HG03432 (cell line): ENCODE results near the gene GATAD2A.

Experiments used
- ATAC-seq: cut with Tn5 transposase; IDR thresholded peaks from one replicate; pipeline ENCODE4 v1.9.1; 2021; ENCODE audit warnings: mild to moderate bottlenecking, moderate library complexity; ENCODE audit not compliant: unreplicated experiment

The GATAD2A gene

DNA sequence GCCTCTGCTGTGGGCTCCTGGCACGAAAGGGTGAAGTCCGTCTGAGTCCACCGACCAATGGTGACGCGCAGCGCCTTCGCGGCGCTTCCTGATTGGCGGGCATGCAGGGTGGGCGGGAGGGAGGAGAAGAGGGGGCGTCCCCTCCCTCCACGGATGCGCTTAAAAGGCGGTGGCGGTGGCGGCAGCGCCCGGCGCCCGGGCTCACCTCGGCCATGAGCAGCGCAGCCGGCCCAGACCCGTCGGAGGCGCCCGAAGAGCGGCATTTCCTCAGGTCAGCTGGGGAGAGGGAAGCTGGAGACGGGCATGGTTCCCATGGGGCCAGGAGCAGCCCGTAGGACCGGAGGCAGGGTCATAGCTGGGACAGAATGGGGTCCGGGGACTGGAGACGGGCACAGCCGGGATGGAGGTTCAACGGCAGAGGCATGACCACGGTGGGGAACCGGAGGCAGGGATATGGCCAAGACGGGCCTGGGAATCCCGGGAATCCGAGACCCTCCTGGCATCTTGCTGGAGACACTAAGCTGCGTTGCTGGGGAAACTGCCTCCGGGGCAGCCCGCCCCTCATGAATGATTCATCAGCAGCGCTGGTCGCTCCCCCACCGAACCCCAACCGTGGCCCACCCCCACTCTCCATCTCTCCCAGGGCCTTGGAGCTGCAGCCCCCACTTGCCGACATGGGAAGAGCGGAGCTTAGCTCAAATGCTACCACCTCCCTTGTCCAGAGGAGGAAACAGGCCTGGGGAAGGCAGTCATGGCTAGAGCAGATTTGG, 123.4 kb downstream of the GATAD2A start, which contains the start of gene YJEFN3:
Gene YJEFN3, plus strand, starts transcription at position 191 of the 770 bp plus-strand sequence. Its CDS starts 22 bp downstream, at position 213.
- ATAC-seq = no peak

DNA sequence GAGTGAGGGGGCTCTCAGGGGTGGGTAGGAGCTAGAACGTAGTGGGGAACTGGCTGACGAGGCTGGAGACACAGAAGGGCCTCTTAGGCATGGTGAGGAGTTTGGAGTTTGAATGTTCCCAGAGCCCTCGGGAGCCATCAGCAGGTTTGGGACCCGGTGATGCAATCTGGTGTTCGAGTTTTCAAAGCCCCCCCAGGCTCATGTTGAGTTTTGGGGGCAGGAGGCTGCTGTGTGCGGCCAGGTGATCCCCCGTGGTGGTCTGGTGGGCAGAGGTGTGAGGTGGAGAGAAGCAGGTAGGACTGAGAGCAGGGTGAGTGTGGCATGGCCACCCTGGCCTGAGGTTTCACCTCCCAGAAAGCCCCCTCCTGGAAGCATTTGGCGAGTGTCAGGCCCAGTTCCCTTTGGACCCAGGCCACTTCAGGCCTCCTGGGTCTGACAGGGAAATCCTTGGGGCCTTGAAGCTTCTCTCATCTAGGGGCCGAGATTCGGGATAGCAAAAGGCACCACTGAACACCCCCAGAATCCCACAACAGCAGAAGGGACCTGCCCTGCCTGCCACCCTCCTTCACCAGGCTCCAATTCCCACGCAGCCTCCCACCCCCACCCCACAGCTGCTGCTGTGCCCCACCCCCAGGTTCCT, 124.4 kb downstream of the GATAD2A start:
- ATAC-seq = no peak

DNA sequence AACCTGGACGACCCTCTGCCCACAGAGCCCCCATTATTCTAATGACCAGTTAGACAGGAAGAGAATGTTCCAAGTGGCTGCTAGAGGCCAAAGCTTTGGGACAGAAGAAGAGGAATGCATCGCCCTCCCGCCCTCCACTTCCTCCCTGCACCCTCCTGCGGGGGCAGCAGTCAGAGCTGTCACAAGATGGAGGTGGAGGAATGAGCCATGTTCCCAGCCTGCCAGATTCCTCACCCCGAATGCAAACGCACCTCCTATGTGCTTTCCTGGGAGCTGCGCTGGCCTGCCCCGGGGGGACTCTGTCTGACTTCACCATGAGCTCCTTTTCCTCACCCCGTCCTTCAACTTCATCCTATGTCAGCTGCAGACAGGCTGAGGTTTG, 124.9 kb downstream of the GATAD2A start:
- ATAC-seq = no peak

DNA sequence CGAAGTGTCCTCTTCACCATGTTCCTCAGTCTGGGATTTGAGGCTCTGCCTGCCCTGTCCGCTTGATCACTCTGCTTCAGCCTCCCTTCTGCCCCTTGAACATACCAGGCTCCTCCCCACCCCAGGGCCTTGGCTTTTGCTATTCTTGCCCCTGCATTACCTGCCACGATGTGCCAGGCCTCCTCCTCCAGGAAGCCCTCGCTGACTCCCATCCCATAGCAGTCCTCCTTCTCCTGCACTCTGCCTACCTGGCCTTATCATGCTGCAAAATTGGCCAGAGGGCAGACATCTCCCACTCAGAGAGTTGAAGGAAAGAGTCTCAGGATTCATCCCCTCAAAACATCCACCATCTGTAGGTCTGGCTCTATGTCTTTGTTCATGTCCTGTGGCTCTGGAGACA, 125.4 kb downstream of the GATAD2A start:
- ATAC-seq = no peak

DNA sequence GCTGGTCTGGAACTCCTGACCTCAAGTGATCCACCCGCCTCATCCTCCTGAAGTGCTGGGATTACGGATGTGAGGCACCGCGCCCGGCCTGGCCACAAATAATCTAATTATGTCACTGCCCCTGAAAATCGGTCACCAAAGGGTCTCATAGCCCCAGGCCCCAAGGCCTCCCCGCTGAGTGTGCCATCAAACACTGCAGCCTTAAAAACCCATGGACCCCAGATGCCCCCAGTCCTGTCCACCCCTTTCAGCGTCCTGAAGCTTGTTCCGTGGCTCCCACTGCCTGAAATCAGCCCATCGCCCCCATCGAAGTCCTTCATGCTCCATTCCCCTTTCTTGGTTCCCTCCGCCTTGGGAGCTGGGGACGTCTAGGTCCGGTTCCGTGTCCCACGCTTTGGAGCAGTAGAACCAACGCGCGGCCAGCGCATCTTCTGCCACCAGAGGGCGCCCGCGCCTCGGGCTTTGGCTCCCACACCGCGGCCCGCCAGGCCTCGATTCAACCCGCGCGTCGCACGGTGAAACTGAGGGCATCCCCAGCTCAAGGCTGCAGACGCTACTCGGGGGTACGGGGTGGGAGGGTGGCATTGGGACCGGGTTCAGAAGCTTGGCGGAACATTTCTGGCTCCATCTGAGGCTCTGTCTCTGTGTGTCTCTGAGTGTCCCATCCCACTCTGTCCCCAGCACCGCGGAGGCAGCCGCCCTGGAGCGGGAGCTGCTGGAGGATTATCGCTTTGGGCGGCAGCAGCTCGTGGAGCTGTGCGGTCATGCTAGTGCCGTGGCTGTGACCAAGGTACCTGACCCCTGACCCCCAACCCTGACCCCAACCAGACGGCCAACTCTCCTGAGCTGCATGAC, 126.7 kb downstream of the GATAD2A start:
- ATAC-seq = no peak

DNA sequence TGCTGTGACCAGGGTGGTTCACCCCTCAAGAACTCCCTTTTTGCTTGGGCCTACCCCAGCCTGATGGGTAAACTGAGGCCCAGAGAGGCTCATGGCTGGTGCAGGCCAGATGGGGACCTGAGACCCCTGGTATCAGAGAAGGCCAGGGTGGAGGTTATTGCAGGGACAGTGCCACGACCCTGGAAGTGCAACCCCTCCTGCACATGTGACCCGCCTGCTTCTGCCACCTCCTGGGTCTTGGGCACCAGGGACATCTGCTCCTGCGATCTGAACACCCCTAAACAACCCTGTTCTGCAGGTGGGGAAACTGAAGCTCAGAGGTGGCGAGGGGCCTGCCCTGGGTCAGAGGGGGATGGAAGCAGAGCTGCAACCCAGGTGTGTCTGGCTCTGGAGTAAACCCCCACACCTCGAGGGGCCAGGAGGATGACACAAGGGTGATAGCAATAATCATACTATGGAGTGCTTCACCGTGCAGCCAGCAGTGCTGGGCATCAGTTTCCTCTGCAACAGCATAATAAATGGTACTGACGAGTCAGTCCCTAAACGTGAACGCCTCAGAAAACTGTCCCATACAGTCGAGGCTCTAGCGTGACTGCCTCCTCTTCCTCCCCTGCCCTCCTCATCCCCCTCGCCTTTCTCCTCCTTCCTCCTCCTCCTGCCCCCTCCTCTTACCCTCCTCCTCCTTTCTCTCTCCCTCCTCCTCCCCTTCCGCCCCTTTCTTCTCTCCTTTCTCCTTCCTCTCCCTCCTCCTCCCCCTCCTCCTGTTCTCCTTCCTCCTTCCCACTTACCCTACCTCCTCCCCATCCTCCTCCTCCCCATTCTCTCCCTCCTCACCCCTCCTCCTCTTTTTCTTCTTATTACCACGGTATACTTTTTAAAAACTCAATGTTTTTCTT, 127.6 kb downstream of the GATAD2A start:
- ATAC-seq = no peak

DNA sequence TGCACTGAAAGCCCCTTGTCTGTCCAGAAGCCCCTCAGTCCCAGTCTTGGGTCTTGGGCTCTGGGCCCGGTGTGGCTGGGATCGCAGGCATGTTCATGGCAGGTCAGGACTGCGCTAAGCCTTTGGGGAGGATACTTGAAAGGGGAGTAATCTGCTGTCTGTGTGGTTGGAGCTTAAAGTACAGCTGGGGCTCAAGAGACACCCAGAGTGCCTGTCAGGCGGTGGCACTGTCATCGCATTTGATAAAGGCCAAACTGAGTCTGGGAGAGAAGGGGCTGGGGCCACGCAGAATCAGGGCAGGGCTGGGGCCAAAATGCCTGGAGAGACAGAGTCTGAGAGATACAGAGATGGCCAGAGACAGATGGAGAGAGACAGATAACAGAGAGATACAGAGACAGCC, 128.4 kb downstream of the GATAD2A start:
- ATAC-seq = no peak

DNA sequence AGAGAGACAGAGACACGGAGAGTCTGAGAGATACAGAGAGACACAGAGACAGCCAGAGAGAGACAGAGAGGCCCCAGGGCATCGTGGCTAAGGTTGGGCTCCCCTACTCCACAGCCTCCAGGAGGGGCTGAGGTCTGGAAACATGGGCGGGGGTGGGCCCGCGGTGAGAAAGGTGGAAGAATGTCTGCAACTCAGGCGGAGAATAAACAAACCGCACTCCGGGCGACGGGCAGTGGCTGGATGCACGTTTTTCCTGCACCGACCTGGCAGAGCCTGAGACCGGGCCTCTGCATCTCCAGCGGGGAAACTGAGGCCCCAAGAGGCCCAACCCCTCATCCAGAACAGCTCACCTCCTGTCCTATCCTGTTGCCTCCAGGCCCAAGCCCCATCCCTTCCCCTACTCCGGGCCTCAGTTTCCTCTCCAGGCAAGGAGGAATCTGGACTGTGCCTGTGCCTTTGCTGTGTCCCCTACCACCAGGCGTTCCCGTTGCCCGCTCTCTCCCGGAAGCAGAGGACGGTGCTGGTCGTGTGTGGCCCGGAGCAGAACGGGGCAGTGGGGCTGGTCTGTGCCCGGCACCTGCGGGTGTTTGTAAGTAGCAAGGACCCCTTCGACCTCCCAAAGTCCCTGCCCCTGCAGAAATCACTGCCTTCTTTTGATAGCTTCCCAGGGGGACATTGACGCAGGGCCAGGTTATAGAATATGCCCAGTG, 129.2 kb downstream of the GATAD2A start:
- no peak for ATAC-seq

DNA sequence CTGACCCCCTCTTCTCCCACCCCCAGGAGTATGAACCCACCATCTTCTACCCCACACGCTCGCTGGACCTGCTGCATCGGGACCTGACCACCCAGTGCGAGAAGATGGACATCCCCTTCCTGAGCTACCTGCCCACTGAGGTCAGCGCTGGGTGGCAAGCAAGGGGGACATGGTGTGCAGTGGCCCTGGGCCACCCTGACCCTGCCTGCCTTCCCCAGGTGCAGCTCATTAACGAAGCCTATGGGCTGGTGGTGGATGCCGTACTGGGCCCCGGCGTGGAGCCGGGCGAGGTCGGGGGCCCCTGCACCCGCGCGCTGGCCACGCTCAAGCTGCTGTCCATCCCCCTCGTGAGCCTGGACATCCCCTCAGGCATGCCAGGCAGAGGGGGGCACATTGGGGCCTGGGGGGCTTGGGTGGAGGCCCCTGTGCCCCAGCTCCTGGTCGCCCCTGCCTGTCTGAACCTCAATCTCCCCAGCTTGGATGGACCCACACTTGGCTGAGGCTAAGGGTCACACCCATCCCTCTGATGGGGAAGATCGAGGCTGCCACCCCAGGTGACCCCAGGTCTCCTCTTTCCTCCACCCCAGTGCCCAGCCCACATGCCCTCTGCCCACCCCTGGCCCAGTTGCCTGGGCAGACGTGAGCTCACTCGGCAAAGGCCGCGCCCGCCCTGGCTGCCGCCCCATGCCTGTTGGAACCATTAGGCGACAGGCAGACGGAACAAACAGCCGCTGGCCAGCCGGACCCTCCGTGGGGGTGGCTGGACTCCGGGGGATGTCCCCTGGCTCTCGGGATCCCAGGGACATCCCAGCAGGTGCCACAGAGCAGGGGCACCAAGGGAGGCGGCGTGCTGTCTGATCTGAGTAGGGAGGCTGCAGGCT, 130.1 kb downstream of the GATAD2A start:
- ATAC-seq = no peak

DNA sequence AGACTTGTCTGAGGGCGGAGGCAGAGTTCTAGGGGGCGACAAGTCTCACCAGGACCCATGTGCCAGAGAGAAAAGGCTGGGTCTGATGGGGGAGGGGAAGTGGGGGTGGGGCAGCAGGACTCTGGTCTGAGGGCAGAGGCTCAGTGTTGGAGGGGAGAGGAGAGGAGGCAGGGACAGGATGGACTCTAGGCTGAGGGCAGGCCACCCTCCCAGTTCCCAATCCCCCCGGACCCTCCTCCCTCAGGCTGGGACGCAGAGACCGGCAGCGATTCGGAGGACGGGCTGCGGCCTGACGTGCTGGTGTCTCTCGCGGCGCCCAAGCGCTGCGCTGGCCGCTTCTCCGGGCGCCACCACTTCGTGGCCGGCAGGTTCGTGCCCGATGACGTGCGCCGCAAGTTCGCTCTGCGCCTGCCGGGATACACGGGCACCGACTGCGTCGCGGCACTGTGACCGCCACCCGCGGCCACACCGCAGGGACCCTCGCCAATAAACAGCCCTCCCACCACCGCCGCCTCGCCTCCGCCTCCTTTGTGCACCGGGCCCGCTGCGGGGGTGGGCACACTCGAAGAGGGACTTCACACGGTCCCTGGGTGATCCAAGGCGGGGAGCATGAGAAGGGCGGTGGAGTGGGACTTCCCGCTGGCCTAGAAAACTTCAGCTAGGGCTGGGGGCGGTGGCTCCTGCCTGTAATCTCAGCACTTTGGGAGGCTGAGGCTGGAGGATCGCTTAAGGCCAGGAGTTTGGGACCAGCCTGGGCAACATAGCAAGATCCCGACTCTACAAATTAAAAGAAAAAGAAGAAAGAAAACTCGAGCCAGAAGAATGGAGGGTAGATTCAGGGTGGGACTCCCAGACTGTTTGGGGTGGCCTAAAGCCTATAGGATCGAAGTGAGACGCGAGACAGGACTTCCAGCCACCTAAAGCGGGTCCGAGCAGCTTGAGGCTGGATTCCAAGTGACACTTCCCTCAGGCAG, 131.9 kb downstream of the GATAD2A start:
- no peak for ATAC-seq

DNA sequence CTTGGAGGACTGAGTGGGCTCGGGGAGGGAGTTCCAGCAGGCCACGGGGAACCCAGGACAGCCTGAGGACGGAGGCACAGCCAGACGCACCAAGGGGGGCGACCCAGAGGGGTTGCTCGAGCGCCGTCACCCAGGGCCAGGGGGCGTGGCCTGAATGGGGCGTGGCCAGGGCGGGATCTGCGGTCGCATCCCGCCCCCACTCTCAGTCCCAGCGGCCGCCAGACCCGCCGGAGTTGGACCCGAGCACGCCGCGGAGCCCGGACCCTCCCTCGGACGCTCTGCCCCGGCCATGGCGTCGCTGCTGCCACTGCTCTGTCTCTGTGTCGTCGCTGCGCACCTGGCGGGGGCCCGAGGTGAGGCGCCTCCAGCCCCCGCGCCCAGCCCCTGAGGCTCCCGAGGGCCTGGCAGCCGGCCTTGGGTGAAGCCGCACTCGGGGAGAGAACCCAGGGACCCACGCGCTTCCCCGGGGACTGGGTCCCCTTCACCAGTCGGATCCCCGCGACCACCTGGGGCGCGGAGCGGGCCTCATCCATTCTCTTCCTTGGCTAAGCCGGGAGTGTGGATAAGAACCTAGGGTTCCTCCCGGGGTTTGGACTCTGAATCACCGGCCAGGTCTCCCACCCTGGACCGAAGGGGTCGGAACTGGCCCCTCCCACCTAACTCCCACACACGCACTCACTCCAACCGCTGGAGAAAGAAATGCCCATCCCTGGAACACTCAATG, 132.7 kb downstream of the GATAD2A start, which contains the start of gene CILP2:
Gene CILP2, plus strand, starts transcription at position 205 of the 724 bp plus-strand sequence. Its CDS starts 85 bp downstream, at position 290.
- no peak for ATAC-seq

DNA sequence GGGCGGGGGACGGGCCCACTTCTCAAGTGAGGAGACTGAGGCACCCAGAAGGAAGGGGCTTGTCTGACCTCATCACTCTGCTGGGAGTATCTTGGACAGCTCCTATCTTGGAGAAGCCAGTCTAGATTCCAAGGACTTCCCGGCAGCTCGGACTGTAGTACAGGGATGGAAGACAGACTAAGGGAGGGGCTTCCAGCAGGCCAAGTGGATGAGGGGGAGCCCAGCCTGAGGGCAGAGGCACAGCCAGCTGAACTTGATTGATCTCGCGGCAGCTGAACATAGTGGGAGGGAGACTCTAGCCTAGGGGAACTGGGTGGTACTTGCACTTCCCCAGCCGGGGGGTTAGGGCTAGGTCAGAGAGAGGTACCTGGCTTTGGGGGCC, 133.3 kb downstream of the GATAD2A start:
- ATAC-seq = no peak

DNA sequence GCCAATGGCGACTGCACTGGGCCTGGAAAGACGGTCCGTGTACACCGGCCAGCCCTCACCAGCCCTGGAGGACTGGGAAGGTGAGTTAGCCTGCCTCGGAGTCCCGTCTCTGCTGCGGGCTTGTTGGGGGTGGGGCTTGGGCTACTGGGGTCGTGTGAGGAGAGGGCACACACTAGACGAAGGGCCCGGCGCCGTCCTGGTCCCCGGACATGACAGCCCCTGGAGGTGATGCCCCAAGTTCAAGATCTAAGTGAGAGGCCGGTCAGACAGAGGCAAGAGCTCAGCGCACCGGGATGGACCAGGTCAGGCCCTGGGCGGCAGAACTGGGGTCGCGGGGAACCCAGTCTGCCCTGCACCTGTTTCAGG, 134.2 kb downstream of the GATAD2A start:
- no peak for ATAC-seq

DNA sequence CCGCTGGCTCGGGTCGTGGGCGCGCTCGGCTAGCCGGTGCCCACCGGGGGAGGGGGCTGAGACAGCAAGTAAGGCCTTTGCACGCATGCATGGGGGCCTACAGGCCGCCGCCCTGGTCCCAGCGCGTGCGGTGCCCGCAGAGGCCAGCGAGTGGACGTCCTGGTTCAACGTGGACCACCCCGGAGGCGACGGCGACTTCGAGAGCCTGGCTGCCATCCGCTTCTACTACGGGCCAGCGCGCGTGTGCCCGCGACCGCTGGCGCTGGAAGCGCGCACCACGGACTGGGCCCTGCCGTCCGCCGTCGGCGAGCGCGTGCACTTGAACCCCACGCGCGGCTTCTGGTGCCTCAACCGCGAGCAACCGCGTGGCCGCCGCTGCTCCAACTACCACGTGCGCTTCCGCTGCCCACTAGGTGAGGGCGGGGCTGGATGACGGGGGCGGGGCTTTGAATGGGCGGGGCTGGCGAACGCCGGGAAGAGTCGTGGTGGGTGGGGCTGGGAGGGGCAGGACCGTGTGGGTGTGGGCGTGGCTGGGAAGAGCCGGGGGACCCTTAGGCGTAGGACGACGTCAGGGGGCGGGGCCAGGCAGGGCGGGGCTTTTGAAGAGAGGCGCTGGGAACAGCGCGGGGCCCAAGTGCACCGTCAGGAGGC, 134.7 kb downstream of the GATAD2A start:
- no peak for ATAC-seq

DNA sequence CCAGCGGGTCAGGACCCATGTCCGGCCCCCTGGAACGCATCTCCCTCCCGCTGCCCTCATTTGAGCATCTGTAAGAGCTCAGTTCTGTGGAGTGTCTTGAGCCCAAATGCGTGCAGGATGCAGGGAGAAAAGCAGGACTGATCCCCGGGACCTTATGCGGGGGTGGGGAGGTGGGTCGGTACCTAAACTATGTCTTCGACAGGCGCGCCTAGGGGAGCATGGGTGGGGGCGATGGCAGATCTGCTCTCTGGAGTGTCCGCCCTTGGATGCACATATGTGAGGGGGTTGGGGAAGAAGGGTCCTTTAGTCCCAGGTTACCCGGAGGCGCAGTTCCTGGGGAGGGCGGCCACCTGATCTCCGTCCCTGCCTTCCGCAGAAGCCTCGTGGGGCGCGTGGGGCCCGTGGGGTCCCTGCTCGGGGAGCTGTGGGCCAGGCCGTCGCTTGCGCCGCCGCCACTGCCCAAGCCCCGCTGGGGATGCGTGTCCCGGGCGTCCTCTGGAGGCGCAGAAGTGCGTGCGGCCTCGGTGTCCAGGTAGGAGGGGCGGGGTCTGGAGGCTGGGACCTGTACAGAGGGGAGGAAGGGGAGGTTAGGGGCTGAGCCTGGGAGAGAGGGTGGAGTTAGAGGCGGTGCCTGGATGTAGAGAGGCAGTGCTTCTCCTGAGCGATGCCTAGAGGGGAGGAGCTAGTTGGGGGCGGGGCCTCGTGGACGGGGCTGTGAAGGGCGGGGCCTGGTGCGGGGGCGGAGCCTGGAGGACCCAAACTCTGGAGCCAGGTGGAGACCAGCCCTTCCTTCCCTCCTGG, 135.4 kb downstream of the GATAD2A start:
- ATAC-seq = no peak

DNA sequence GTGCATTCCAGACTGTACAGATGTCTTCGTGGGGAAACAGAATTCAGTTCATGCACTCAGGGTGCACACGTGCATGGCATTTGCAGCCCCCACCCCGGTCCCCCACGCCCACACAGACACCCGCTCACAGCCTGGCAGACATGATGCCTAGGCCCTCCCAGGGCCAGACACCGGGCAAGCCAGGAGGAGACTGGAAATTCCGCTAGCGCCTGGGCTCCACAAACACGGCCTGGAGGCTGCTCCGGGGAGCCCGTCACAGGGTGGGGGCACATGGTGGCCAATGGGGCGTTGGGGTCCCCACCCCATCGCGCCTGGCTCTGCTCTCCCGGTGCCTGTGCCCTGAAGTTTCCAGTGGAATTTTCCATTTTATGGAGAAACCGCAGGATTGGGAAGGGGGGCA, 136.1 kb downstream of the GATAD2A start:
- ATAC-seq = no peak
